Colonic mucosa (tissue), 4 donors: Measurements from ENCODE around the gene PARP2. TPM values are rescaled to one million over a fixed set of nuclear protein-coding genes. Genes with fewer than 3 reads are reported as not detected.
A peak's percentile ranks its signal among the peaks of the same experiment; 100 is the strongest.

Experiments used
- DNase-seq: peaks from one replicate; pipeline ENCODE4 v3.0.0-alpha.2; 2020
- H3K27ac ChIP-seq: fragments of 200-600 bp; one replicate; pipeline ENCODE4 v1.8.0; 2021
- H3K27me3 ChIP-seq: fragments of 200-600 bp; one replicate; pipeline ENCODE4 v1.8.0; 2021
- H3K36me3 ChIP-seq: fragments of 200-600 bp; one replicate; pipeline ENCODE4 v1.8.0; 2021
- H3K4me1 ChIP-seq: fragments of 200-600 bp; one replicate; pipeline ENCODE4 v1.8.0; 2021; ENCODE audit warnings: mild to moderate bottlenecking
- H3K4me3 ChIP-seq: fragments of 200-600 bp; one replicate; pipeline ENCODE4 v1.8.0; 2021
- H3K9ac ChIP-seq, 2 donors: one replicate each; pipeline ENCODE4 v1.7.0; 2013; ENCODE audit warnings: control low read depth in 2 of 2, low read depth in 2 of 2, low read length in 2 of 2
- H3K9me3 ChIP-seq: fragments of 200-600 bp; one replicate; pipeline ENCODE4 v1.8.0; 2021
- CTCF ChIP-seq: fragments of 200-600 bp; IDR thresholded peaks from one replicate; pipeline ENCODE4 v1.8.0; 2022; ENCODE audit warnings: antibody characterized with exemption, mild to moderate bottlenecking
- intact Hi-C: fragments of 100-400 bp; cut with DNase I; formaldehyde crosslinking; loops from one replicate; pipeline ENCODE4 v1.14.1; 2022
- total RNA-seq, 2 donors: library from RNA; stranded (reverse); fragmentation: NEBNext Ultra II Directional in 1 of 2; extraction: Animal tissue kit (Norgen Biotek cat#: 25700) in 1 of 2; gene quantifications; one replicate each; pipeline ENCODE4 v1.2.1, GENCODE V29; 2021
- donor health status: healthy.
- donor health status: DM: no; HTN: no; CAD: no.
- donor health status: DM: no; HTN: no; CAD: no.

The PARP2 gene
- total RNA-seq, 2 donors from 2014 or later = 12.5 to 23.7 TPM

DNA sequence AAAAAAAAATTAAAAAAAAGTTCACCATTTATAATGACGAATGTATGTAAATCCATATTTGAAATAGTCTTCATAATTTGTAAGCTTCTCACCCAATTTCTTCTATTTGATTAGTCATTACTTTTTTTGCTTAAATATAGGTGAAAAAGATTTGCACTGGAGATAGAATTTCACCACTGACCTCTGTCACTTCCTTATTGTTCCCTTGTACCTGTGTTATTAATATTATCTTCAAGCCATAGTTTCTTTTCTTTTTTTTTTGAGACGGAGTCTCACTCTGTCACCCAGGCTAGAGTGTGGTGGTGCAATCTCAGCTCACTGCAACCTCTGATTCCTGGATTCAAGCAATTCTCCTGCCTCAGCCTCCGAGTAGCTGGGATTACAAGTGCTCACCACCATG is 54.1 kb downstream of the PARP2 start:
- Histone ChIP-seq H3K9me3 (no peaks in the 10 kb centered on the region), H3K27me3 (no peaks in the 10 kb centered on the region), H3K4me3 (no peak overlapping the region), H3K27ac (no peak overlapping the region), H3K36me3 (peaks cover 36% of the 10 kb centered on the region), H3K9ac (no peak overlapping the region), H3K4me1 (no peaks in the 10 kb centered on the region)
- DNase-seq = no peak
- TF ChIP-seq CTCF = no peak
- intact Hi-C loops = no loop called here

DNA sequence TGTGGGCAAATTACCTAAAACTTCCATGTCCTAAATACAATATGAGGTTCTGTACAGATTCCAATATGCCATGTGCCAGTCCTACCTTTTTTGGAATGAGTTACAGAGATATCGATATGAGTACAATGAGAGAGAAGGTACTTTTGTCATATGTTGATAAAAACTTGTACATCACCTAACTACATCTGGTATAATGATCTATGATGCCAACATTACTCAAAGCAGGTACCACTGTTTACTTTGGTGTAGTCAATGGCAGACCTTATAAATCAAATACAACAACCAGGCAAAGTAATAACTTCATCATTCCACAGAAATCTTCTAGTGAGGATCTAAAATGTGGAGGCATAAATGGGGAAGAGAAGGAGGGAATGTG is 57.1 kb downstream of the PARP2 start:
- Histone ChIP-seq H3K27ac (no peak overlapping the region), H3K4me3 (no peak overlapping the region), H3K4me1 (no peaks in the 10 kb centered on the region), H3K36me3 (peaks cover 24% of the 10 kb centered on the region), H3K27me3 (no peaks in the 10 kb centered on the region), H3K9ac (no peak overlapping the region), H3K9me3 (no peaks in the 10 kb centered on the region)
- no peak for TF ChIP-seq CTCF
- DNase-seq = no peak
- intact Hi-C loops = no loop called here

DNA sequence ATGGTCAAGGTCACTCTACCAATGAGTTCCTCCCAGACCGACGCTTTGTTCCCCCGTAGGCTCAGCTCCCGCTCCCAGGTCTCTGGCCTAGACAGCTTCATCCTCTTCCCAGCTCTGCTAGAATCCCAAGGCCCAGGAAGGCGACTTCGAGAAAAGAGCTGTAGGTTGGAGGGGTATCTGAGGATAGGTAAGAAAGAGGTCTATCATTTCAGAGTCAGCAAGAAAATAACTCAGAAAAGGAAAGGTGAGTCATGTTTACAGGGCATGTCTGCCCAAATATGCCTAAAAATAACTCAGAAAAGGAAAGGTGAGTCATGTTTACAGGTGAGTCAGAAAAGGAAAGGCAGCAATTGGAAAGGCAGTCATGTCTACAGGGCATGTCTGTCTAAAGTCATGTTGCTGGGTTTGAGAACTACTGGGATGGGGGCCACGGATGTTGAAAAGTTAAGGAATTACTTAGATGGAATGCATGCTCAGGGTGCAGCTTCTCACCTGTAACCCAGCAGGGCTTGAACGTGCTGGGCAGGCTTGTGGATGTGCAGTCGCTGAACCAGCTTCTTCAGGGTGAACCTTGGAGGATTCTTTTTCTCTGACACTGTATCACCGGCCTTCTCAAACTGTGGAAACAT is 57.6 kb downstream of the PARP2 start:
- no peaks in the 10 kb centered on the region for H3K9me3 ChIP-seq
- no peak overlapping the region for H3K9ac ChIP-seq
- H3K27ac ChIP-seq = peak overlapping the region; percentile 27
- H3K4me3 ChIP-seq = no peak overlapping the region
- TF ChIP-seq CTCF = no peak
- intact Hi-C loops = no loop called here
- no peaks in the 10 kb centered on the region for H3K27me3 ChIP-seq
- H3K4me1 ChIP-seq = no peaks in the 10 kb centered on the region
- peaks cover 20% of the 10 kb centered on the region for H3K36me3 ChIP-seq
- DNase-seq = no peak

GRCh38 chr14:20403521-20403920 is 60.1 kb downstream of the PARP2 start:
- no peaks in the 10 kb centered on the region for H3K9me3 ChIP-seq
- H3K4me3 ChIP-seq = no peak overlapping the region
- DNase-seq = no peak
- H3K27ac ChIP-seq = no peak overlapping the region
- H3K27me3 ChIP-seq = no peaks in the 10 kb centered on the region
- H3K9ac ChIP-seq = no peak overlapping the region
- peaks cover 16% of the 10 kb centered on the region for H3K36me3 ChIP-seq
- intact Hi-C loops = no loop called here
- no peak for TF ChIP-seq CTCF
- no peaks in the 10 kb centered on the region for H3K4me1 ChIP-seq

Other genes with a start within 250 kb of the PARP2 start
- not detected for gene OR4K17, start 232.9 kb upstream of the PARP2 start, total RNA-seq
- not detected for gene OR4N5, start 204.8 kb upstream of the PARP2 start, total RNA-seq
- gene OR11G2, start 152.7 kb upstream of the PARP2 start, total RNA-seq = not detected
- not detected for gene OR11H6, start 119.9 kb upstream of the PARP2 start, total RNA-seq
- gene OR11H7, start 114.7 kb upstream of the PARP2 start, total RNA-seq = not detected
- not detected for gene OR11H4, start 104.3 kb upstream of the PARP2 start, total RNA-seq
- gene TTC5, start 37.7 kb upstream of the PARP2 start, total RNA-seq = 10 to 100 TPM; 10.1 to 12.1 TPM
- gene CCNB1IP1, start 10.4 kb upstream of the PARP2 start, total RNA-seq = 10 to 100 TPM; 20.5 to 30.7 TPM
- gene TEP1, start 69.9 kb downstream of the PARP2 start, total RNA-seq = 10 to 100 TPM; 53.7 to 71.3 TPM
- under 1 TPM; 0.05 TPM for gene KLHL33, start 92.5 kb downstream of the PARP2 start, total RNA-seq
- gene OSGEP, start 111.2 kb downstream of the PARP2 start, total RNA-seq = 10 to 100 TPM; 26.9 to 42.0 TPM
- gene APEX1, start 111.6 kb downstream of the PARP2 start, total RNA-seq = 100 to 1,000 TPM; 119 to 169 TPM
- 10 to 100 TPM; 30.3 to 54.6 TPM for gene PIP4P1, start 117.8 kb downstream of the PARP2 start, total RNA-seq
- gene PNP, start 125.8 kb downstream of the PARP2 start, total RNA-seq = 100 to 1,000 TPM; 121 to 123 TPM
- under 1 TPM; 0.35 to 0.57 TPM for gene RNASE10, start 161.9 kb downstream of the PARP2 start, total RNA-seq
- not detected for gene RNASE9, start 217.4 kb downstream of the PARP2 start, total RNA-seq
- not detected for gene RNASE11, start 244.4 kb downstream of the PARP2 start, total RNA-seq
- gene RNASE12, start 247.7 kb downstream of the PARP2 start, total RNA-seq = not detected